Measurements from ENCODE around the gene ARSJ. TPM values are rescaled to one million over a fixed set of nuclear protein-coding genes. Genes with fewer than 3 reads are reported as not detected.
"Not testable (repeated sequence)": the region's sequence is repeated elsewhere in the genome, so short reads cannot be mapped to it uniquely, and the experiment has no call there.

Gene ARSJ
- total and polyA plus RNA-seq, 10 donors = 0.07 to 1.6 (median 0.52) TPM

GRCh38 chr4:114005569-114006442 lies 26.4 kb upstream of the ARSJ start:
- no peaks in the 10 kb centered on the region for H3K9me3 ChIP-seq
- no peaks in the 10 kb centered on the region for H3K36me3 ChIP-seq
- H3K27me3 ChIP-seq (replicated peaks in 1 of 7) = no peaks in the 10 kb centered on the region
- H3K4me3 ChIP-seq = no peak overlapping the region
- H3K27ac ChIP-seq = no peak overlapping the region
- WGBS, 5 donors = 83 to 88% (median 84%) methylated on average over 4 of the region's 4 CpGs
- intact Hi-C loops (cut with DNase I; ENCODE audit: low total_unique reads) = no loop called here
- H3K4me1 ChIP-seq = peaks cover 0 to 13% (median 0%) of the 10 kb centered on the region in 6 donors
- no peak for DNase-seq
- TF ChIP-seq POLR2AphosphoS5 (IDR thresholded peaks at IDR 0.05) (no peak), CTCF (IDR thresholded peaks at IDR 0.05 in 8 of 11, conservative IDR thresholded peaks at IDR 0.05 in 3 of 11) (no peak), POLR2A (IDR thresholded peaks at IDR 0.05) (no peak)

- H3K9me3 ChIP-seq; H3K4me3 ChIP-seq; DNase-seq; H3K36me3 ChIP-seq; H3K27ac ChIP-seq; H3K27me3 ChIP-seq (replicated peaks in 1 of 7); intact Hi-C loops (cut with DNase I; ENCODE audit: low total_unique reads): not testable (repeated sequence)
- peaks cover 0 to 13% (median 0%) of the 10 kb centered on the region in 6 donors for H3K4me1 ChIP-seq
- 76 to 84% (median 81%) methylated on average over 20 of the region's 20 CpGs for WGBS, 5 donors
Measured at GRCh38 chr4:114004483-114005226, 25.2 kb upstream of the ARSJ start.

- H3K27me3 ChIP-seq (replicated peaks in 1 of 7) = no peaks in the 10 kb centered on the region
- no peaks in the 10 kb centered on the region for H3K9me3 ChIP-seq
- TF ChIP-seq POLR2AphosphoS5 (IDR thresholded peaks at IDR 0.05) (no peak), POLR2A (IDR thresholded peaks at IDR 0.05) (no peak), CTCF (IDR thresholded peaks at IDR 0.05 in 8 of 11, conservative IDR thresholded peaks at IDR 0.05 in 3 of 11) (no peak)
- H3K4me3 ChIP-seq = no peak overlapping the region
- H3K27ac ChIP-seq = no peak overlapping the region
- WGBS, 5 donors = 69 to 84% (median 77%) methylated on average over 1 of the region's 1 CpG
- intact Hi-C loops (cut with DNase I; ENCODE audit: low total_unique reads) = no loop called here
- H3K36me3 ChIP-seq = no peaks in the 10 kb centered on the region
- no peaks in the 10 kb centered on the region for H3K4me1 ChIP-seq
- DNase-seq = no peak
Measured at GRCh38 chr4:113998531-113998930, 19.1 kb upstream of the ARSJ start.

- DNase-seq = no peak
- Histone ChIP-seq H3K4me3 (no peak overlapping the region), H3K27ac (no peak overlapping the region), H3K27me3 (replicated peaks in 1 of 7) (no peaks in the 10 kb centered on the region), H3K4me1 (no peaks in the 10 kb centered on the region), H3K9me3 (no peaks in the 10 kb centered on the region), H3K36me3 (no peaks in the 10 kb centered on the region)
- TF ChIP-seq CTCF (IDR thresholded peaks at IDR 0.05 in 8 of 11, conservative IDR thresholded peaks at IDR 0.05 in 3 of 11) (no peak), POLR2AphosphoS5 (IDR thresholded peaks at IDR 0.05) (no peak), POLR2A (IDR thresholded peaks at IDR 0.05) (no peak)
- WGBS, 5 donors = 79 to 83% (median 80%) methylated on average over 5 of the region's 5 CpGs
- intact Hi-C loops (cut with DNase I; ENCODE audit: low total_unique reads) = no loop called here
Measured at GRCh38 chr4:113998079-113998478, 18.6 kb upstream of the ARSJ start.

All from spleen (tissue), 11 donors.